ENCODE results near the gene EPB41L3.
"Not testable (repeated sequence)": the region's sequence is repeated elsewhere in the genome, so short reads cannot be mapped to it uniquely, and the experiment has no call there.

The EPB41L3 gene

DNA sequence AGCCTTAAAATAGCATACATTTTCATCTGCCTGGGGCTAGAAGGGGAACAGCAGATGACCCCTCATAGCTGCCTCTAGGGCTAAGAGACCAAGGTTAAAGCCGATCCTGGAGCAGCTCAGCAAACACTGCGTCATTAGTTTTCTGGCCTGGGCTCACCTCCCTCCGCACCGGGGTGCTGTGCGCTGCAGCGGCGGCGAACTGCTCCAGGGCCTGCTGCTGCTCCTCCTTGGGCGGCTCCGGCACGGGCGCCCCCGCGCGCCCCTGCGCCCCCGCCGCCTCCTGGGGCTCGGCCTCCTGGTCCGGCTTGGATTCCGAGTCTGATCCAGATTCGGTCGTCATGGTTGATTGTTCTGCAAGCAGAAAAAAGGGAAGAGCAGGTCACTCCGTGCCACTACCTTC, 55.0 kb downstream of the EPB41L3 start:
- DNase-seq, result no peak

GRCh38 chr18:5488044-5488443, 55.8 kb downstream of the EPB41L3 start:
- DNase-seq, result not testable (repeated sequence)

GRCh38 chr18:5484526-5484925, 59.3 kb downstream of the EPB41L3 start:
- no peak for DNase-seq

GRCh38 chr18:5481621-5482020, 62.2 kb downstream of the EPB41L3 start:
- no peak for DNase-seq

DNA sequence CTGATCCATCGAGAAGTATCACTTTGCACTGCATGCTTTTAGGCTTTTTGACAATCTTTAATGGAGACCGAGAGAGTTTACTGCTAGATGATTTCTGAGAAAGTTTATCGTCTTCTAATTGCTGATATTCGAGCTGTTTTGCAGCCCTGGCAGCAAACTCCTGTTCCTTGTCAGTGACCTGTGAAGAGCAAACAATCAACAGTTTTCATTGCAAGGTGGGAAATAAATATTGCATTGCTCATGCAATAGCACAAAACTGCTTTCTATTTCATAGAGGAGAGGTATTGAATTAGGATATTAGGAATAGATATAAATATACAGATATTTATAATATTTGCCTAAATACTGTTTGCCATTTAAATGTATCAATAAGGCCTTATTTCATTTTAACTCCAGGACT, 65.5 kb downstream of the EPB41L3 start:
- no peak for DNase-seq

DNA sequence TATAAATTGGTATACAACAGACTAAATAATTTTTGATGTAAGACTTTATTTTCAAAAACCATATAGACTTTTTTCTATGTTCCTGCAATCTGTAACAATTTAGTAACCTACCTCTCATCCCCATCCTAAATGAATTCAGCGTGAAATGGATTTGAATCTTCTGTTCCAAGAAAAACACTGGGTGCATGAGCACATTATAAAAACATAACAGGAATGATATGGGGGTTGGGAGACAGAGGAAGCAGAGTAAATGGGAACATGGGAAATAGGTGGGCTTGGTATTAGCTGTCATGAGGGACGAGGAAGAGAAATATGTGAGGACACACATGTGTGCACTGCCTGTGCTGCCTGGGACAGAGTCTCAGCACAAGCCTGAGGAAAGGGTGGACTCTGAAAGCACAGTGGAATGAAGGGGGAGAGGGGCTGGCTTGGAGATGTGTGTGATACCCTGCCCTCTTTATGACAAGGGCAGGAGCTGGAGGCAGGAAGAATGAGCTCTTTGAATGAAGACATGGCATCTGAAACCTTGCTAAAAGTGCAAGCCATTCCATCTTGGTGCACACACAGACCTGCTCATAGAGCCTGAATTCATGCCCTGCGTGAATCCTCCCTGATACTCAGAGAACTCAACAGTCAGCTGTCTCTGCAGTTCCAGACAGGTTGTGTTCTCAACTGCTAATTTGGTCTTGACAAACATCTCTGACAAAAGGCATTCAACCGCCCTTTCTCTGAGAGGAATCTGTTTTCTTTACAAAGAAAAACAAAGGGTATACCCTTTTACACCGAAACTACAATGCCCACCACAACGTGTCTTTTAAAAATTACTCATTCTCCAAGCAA, 66.6 kb downstream of the EPB41L3 start:
- no peak for DNase-seq

DNA sequence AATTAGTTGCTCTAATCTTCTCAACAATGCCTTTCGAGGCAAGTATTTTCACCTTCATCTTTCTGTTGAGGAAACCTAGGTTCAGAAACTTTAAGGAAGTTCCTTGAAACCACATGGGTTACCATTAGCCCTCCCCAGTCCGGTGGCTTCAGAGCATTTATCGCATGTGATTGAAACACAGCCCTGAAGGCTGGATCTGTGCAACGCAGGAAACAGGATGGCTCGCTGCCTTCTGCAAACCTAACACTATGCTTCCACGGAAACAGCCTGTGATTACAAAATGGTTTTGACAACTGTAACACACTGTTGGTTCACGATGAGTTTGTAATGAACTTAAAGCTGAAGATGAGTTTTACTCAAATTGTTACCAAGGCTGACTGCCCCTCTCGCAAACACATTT, 68.5 kb downstream of the EPB41L3 start:
- DNase-seq, result no peak

GRCh38 chr18:5469340-5469739, 74.5 kb downstream of the EPB41L3 start:
- DNase-seq, result no peak

DNA sequence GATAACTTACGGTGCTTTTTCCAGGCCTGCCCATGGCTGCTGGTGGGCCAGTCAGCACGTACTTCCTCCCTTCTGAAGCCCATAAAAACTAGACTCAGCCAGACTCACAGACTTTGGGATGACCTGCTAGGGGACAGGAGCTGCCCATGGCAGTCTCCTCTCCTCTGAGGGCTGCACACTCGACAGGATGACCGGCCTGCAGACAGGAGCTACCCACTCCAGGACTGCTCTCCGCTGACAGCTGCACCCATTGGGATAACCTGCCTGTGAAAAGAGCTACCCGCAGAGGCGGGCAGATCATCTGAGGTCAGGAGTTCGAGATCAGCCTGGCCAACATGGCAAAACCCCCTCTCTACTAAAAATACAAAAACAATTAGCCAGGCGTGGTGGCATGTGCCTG, 75.4 kb downstream of the EPB41L3 start:
- DNase-seq, result no peak

- DNase-seq, result no peak
Observed at GRCh38 chr18:5467671-5468070, 76.1 kb downstream of the EPB41L3 start.

- DNase-seq, result no peak
Observed at GRCh38 chr18:5466256-5466655, 77.5 kb downstream of the EPB41L3 start.

- no peak for DNase-seq
Observed at GRCh38 chr18:5464251-5464650, 79.5 kb downstream of the EPB41L3 start.

- DNase-seq, result no peak
Observed at GRCh38 chr18:5463831-5464230, 80.0 kb downstream of the EPB41L3 start.

- no peak for DNase-seq
Observed at GRCh38 chr18:5463390-5463789, 80.4 kb downstream of the EPB41L3 start.

- no peak for DNase-seq
Observed at GRCh38 chr18:5462227-5462626, 81.6 kb downstream of the EPB41L3 start.

- DNase-seq, result no peak
Observed at GRCh38 chr18:5461041-5461440, 82.8 kb downstream of the EPB41L3 start.

DNA sequence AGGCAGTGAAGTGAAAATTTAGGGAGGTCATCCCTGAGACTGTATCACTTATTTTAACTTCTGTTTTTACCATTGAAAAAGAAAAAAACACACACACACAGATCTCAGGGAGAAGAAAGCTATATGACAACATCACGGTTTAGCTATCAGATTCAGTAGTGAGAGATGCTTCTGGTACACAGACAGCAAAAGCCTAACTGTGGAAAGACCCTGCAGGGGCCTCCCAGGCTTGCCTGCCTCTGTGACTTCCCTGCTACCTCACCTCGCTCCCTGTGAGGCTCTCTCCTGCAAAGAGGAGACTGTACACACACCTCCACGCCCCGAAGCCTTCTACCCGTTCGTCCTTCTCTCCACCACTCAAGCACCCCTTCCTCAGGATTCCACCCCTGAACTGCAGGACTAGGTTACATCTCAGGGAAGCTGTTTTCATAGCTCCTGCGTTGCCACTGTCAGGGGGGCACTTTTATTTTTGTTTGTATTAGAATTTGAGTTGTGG, 86.3 kb downstream of the EPB41L3 start:
- DNase-seq, result no peak

- DNase-seq, result no peak
Observed at GRCh38 chr18:5456577-5457461, 87.0 kb downstream of the EPB41L3 start.

GRCh38 chr18:5455674-5456073, 88.1 kb downstream of the EPB41L3 start:
- DNase-seq, result no peak

DNA sequence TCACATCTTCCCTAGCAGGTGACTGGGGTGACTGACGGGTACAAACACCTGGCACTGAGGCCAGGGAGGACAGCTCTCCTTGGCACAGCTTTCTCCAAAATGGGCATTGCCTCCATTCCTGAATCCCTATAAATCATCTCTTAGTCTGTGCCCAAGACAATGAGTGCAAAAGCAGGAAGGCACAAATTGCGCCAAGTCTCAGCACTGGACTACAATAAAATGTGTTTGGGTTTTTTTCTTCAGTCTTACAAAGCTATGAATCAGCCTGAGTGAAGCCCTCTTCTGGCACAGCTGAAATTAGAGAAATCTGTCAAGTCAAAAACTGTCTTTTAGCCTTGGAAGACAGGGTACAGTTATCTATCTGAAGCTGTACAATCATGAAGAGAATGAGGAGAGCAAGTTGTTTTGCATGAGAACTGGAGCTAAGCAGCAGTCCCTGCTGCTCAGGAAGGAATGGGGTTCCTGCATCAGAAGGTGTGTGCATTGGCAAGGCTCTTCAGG, 90.8 kb downstream of the EPB41L3 start:
- DNase-seq, result no peak

DNA sequence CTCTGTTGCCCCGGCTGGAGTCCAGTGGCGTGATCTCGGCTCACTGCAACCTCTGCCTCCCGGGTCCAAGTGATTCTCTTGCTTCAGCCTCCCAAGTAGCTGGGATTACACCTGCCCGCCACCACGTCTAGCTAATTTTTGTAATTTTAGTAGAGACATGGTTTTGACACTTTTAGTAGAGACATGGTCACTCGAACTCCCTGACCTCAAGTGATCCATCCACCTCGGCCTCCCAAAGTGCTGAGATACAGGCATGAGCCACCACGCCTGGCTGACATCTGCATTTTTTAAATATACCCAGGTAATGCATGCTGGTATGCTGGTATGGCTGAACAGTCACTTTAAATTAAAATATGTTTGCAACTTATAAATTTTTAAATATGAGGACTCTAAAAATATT, 91.9 kb downstream of the EPB41L3 start:
- no peak for DNase-seq

- no peak for DNase-seq
Observed at GRCh38 chr18:5451150-5451549, 92.6 kb downstream of the EPB41L3 start.

- no peak for DNase-seq
Observed at GRCh38 chr18:5449858-5450509, 93.8 kb downstream of the EPB41L3 start.
